H1 (cell line): ENCODE results near the gene GRXCR2. TPM values are rescaled to one million over a fixed set of nuclear protein-coding genes. Genes with fewer than 3 reads are reported as not detected.

ENCODE experiments used
- CTCF ChIA-PET: fragments of 300-600 bp; sonication (Branson Sonifier 250); formaldehyde crosslinking; loops from one replicate; lab custom pipeline; 2021; ENCODE audit not compliant: partially characterized antibody; lab: Charles Lee
- POLR2A ChIA-PET: fragments of 300-600 bp; sonication (Branson Sonifier 250); formaldehyde crosslinking; loops from one replicate; lab custom pipeline; 2021; ENCODE audit warnings: inconsistent platforms; ENCODE audit not compliant: partially characterized antibody; lab: Charles Lee
- DNase-seq, 2 experiments: peaks; one replicate each; pipeline versions ENCODE4 v3.0.0 to v3.0.0-alpha.2; 2010 to 2022; ENCODE audit warnings: low spot score in 2 of 2, low read depth in 1 of 2, mixed read lengths in 1 of 2
- FAIRE-seq: peaks from 2 replicates; lab custom pipeline; 2011; peaks lifted over from hg19 to GRCh38; lab: Jason Lieb, UNC
- H2AFZ ChIP-seq: 2 replicates; pipeline ENCODE4 v1.8.1; 2012; ENCODE audit warnings: low read length, inconsistent platforms
- H2AK5ac ChIP-seq: 2 replicates; pipeline ENCODE4 v1.6.1; 2013; ENCODE audit warnings: low read depth, low read length
- H2BK120ac ChIP-seq: replicated peaks from 2 replicates; pipeline ENCODE3; 2013; ENCODE audit warnings: low read depth, low read length, inconsistent platforms
- H2BK12ac ChIP-seq: 2 replicates; pipeline ENCODE4 v1.6.1; 2013; ENCODE audit warnings: low read depth, low read length
- H2BK15ac ChIP-seq: 2 replicates; pipeline ENCODE4 v1.6.1; 2013; ENCODE audit warnings: low read length
- H2BK20ac ChIP-seq: 2 replicates; pipeline ENCODE4 v1.6.1; 2013; ENCODE audit warnings: low read length
- H2BK5ac ChIP-seq: 2 replicates; pipeline ENCODE4 v1.6.1; 2013; ENCODE audit warnings: low read depth, low read length
- H3K14ac ChIP-seq: 2 replicates; pipeline ENCODE4 v1.6.1; 2013; ENCODE audit warnings: inconsistent platforms; ENCODE audit not compliant: insufficient read length
- H3K18ac ChIP-seq: 2 replicates; pipeline ENCODE4 v1.6.1; 2013; ENCODE audit warnings: low read length; ENCODE audit errors: extremely low read depth
- H3K23ac ChIP-seq: 2 replicates; pipeline ENCODE4 v1.6.1; 2013; ENCODE audit warnings: inconsistent platforms; ENCODE audit not compliant: insufficient read length
- H3K23me2 ChIP-seq: 2 replicates; pipeline ENCODE4 v1.6.1; 2013; ENCODE audit warnings: low read depth, low read length
- H3K27ac ChIP-seq: 2 replicates; pipeline ENCODE4 v1.6.1; 2011; ENCODE audit warnings: low read depth, low read length, inconsistent platforms
- H3K27me3 ChIP-seq, 4 experiments: replicated peaks in 1 of 4; 1 replicate in 1 of 4; 2 replicates in 3 of 4; pipeline versions ENCODE4 v1.6.1 to v1.8.1; 2011 to 2013; ENCODE audit warnings: low read length in 3 of 4, mild to moderate bottlenecking in 3 of 4, inconsistent platforms in 2 of 4, mixed read lengths in 2 of 4, moderate library complexity in 1 of 4; ENCODE audit not compliant: control insufficient read depth in 3 of 4, insufficient read depth in 3 of 4; ENCODE audit errors: extremely low read depth in 1 of 4
- H3K36me3 ChIP-seq, 4 experiments: 2 replicates each; pipeline versions ENCODE4 v1.6.1 to v1.8.1; 2011 to 2013; ENCODE audit warnings: mild to moderate bottlenecking in 4 of 4, low read length in 3 of 4, moderate library complexity in 2 of 4, control low read depth in 1 of 4, inconsistent platforms in 1 of 4; ENCODE audit not compliant: insufficient read depth in 4 of 4, control insufficient read depth in 2 of 4
- H3K4ac ChIP-seq: replicated peaks from 2 replicates; pipeline ENCODE3; 2013; ENCODE audit warnings: low read length, low read depth, mixed read lengths, inconsistent platforms; ENCODE audit not compliant: insufficient read length
- H3K4me1 ChIP-seq, 4 experiments: replicated peaks in 1 of 4; 1 replicate in 1 of 4; 2 replicates in 3 of 4; pipeline versions ENCODE4 v1.6.1 to v1.8.1; 2011 to 2013; ENCODE audit warnings: low read length in 3 of 4, inconsistent platforms in 2 of 4, mixed read lengths in 1 of 4; ENCODE audit not compliant: insufficient read depth in 4 of 4, control insufficient read depth in 3 of 4
- H3K4me2 ChIP-seq, 2 experiments: 2 replicates each; pipeline versions ENCODE4 v1.6.1 to v1.8.1; 2011 to 2013; ENCODE audit warnings: low read depth in 2 of 2, low read length in 2 of 2, control low read depth in 1 of 2, inconsistent platforms in 1 of 2, mild to moderate bottlenecking in 1 of 2; ENCODE audit not compliant: insufficient read depth in 1 of 2
- H3K4me3 ChIP-seq, 4 experiments: fragments of 200-600, 300-600 bp in 1 of 4; sonication (generic), shearing (Covaris generic), sonication (Bioruptor Twin) in 1 of 4; 2 replicates each; pipeline versions ENCODE4 v1.5.1 to v1.8.1; 2011 to 2016; ENCODE audit warnings: low read length in 4 of 4, low read depth in 3 of 4, control low read depth in 2 of 4, inconsistent platforms in 2 of 4, mild to moderate bottlenecking in 2 of 4, mixed read lengths in 1 of 4, moderate library complexity in 1 of 4; ENCODE audit not compliant: insufficient read depth in 2 of 4; ENCODE audit errors: extremely low read depth in 1 of 4
- H3K56ac ChIP-seq: replicated peaks from 2 replicates; pipeline ENCODE3; 2013; ENCODE audit warnings: low read depth, mild to moderate bottlenecking, mixed read lengths, low read length, inconsistent platforms; ENCODE audit not compliant: insufficient read length
- H3K79me1 ChIP-seq: 2 replicates; pipeline ENCODE4 v1.6.1; 2013; ENCODE audit warnings: low read depth, low read length, control low read depth
- H3K79me2 ChIP-seq, 2 experiments: 2 replicates each; pipeline versions ENCODE4 v1.6.1 to v1.8.1; 2012 to 2013; ENCODE audit warnings: low read length in 2 of 2, mild to moderate bottlenecking in 2 of 2, inconsistent platforms in 1 of 2; ENCODE audit not compliant: insufficient read depth in 2 of 2, control insufficient read depth in 1 of 2
- H3K9ac ChIP-seq, 4 experiments: replicated peaks in 1 of 4; 1 replicate in 1 of 4; 2 replicates in 3 of 4; pipeline versions ENCODE4 v1.6.1 to v1.8.1; 2011 to 2013; ENCODE audit warnings: low read depth in 3 of 4, low read length in 3 of 4, control low read depth in 2 of 4, mild to moderate bottlenecking in 2 of 4, moderate library complexity in 2 of 4, inconsistent platforms in 1 of 4; ENCODE audit errors: extremely low read depth in 1 of 4
- H3K9me3 ChIP-seq, 2 experiments: 2 replicates each; pipeline versions ENCODE4 v1.6.1 to v1.8.1; 2012 to 2013; ENCODE audit warnings: mild to moderate bottlenecking in 2 of 2, moderate library complexity in 2 of 2, control low read depth in 1 of 2, inconsistent platforms in 1 of 2, low read depth in 1 of 2, low read length in 1 of 2, mixed read lengths in 1 of 2; ENCODE audit not compliant: insufficient read depth in 2 of 2
- H4K20me1 ChIP-seq, 2 experiments: replicated peaks in 1 of 2; 2 replicates each; pipeline versions ENCODE3 to v1.8.1; 2011 to 2013; ENCODE audit warnings: inconsistent platforms in 2 of 2, low read length in 2 of 2, mild to moderate bottlenecking in 1 of 2; ENCODE audit not compliant: insufficient read depth in 2 of 2, control insufficient read depth in 1 of 2
- H4K5ac ChIP-seq: 2 replicates; pipeline ENCODE4 v1.6.1; 2013; ENCODE audit warnings: low read length, low read depth, mixed read lengths, inconsistent platforms; ENCODE audit not compliant: insufficient read length
- H4K8ac ChIP-seq: 2 replicates; pipeline ENCODE4 v1.8.0; 2013; ENCODE audit warnings: mild to moderate bottlenecking, moderate library complexity, low read length, inconsistent platforms; ENCODE audit not compliant: insufficient read depth; ENCODE audit errors: extremely low read depth
- H4K91ac ChIP-seq: replicated peaks from 2 replicates; pipeline ENCODE3; 2013; ENCODE audit warnings: low read length, mixed read lengths, inconsistent platforms; ENCODE audit not compliant: insufficient read length
- ASH2L ChIP-seq: fragments of 200-600, 300-600 bp; sonication (generic); IDR thresholded peaks from one replicate; pipeline ENCODE4 v1.7.1; 2017; ENCODE audit warnings: low read length
- CBX5 ChIP-seq: fragments of 300-800, 300-1000 bp; sonication (generic); IDR thresholded peaks from 2 replicates; pipeline ENCODE4 v1.7.1; 2016; ENCODE audit warnings: antibody characterized with exemption, low read length, low read depth
- E2F6 ChIP-seq: IDR thresholded peaks from 2 replicates; pipeline ENCODE4 v1.6.1; 2012; ENCODE audit warnings: inconsistent platforms
- EZH2 ChIP-seq: fragments of 200-600 bp; sonication (generic); IDR thresholded peaks from 2 replicates; pipeline ENCODE4 v1.7.1; 2012; ENCODE audit warnings: low read depth, mild to moderate bottlenecking, moderate library complexity, low read length, inconsistent platforms; ENCODE audit not compliant: severe bottlenecking
- FOSL1 ChIP-seq: IDR thresholded peaks from 2 replicates; pipeline ENCODE4 v1.6.1; 2011; ENCODE audit warnings: mild to moderate bottlenecking, low read depth, low read length, moderate library complexity; ENCODE audit not compliant: insufficient read depth
- JUN ChIP-seq: IDR thresholded peaks from 2 replicates; pipeline ENCODE4 v1.6.1; 2011; ENCODE audit warnings: low read depth, mild to moderate bottlenecking, improper control_type of control experiment, low read length
- JUND ChIP-seq: IDR thresholded peaks from 2 replicates; pipeline ENCODE4 v1.6.1; 2011; ENCODE audit warnings: mild to moderate bottlenecking, improper control_type of control experiment, low read length
- KDM4A ChIP-seq: IDR thresholded peaks from one replicate; pipeline ENCODE4 v1.7.1; 2012; ENCODE audit warnings: low read depth, mild to moderate bottlenecking, moderate library complexity, low read length, inconsistent platforms; ENCODE audit not compliant: severe bottlenecking
- POLR2A ChIP-seq, 2 experiments: IDR thresholded peaks; 1 replicate in 1 of 2; 2 replicates in 1 of 2; pipeline ENCODE4 v1.6.1; 2011; ENCODE audit warnings: low read depth in 2 of 2, low read length in 2 of 2, mild to moderate bottlenecking in 2 of 2; ENCODE audit errors: control extremely low read depth in 1 of 2
- RFX5 ChIP-seq: IDR thresholded peaks from 2 replicates; pipeline ENCODE4 v1.6.1; 2011; ENCODE audit warnings: low read depth, low read length, improper control_type of control experiment, borderline replicate concordance
- RXRA ChIP-seq: IDR thresholded peaks from 2 replicates; pipeline ENCODE4 v1.6.1; 2011; ENCODE audit warnings: low read depth, mild to moderate bottlenecking, low read length, moderate library complexity; ENCODE audit not compliant: insufficient read depth
- SP1 ChIP-seq: IDR thresholded peaks from 2 replicates; pipeline ENCODE4 v1.6.1; 2011; ENCODE audit warnings: low read depth, low read length
- SUZ12 ChIP-seq: fragments of 200-600 bp; sonication (generic); IDR thresholded peaks from 2 replicates; pipeline ENCODE4 v1.6.1; 2012; ENCODE audit warnings: mild to moderate bottlenecking, inconsistent platforms, low read length, moderate library complexity, mixed read lengths
- TBP ChIP-seq: IDR thresholded peaks from 2 replicates; pipeline ENCODE4 v1.6.1; 2011; ENCODE audit warnings: low read depth, low read length, improper control_type of control experiment
- WGBS, 2 experiments: shearing (Covaris generic) in 1 of 2; methylation state at CpG; one replicate each; pipeline versions ENCODE4 v1.1.6 to v1.1.7; 2013 to 2015; ENCODE audit warnings: low lambda C conversion rate in 2 of 2, mixed read lengths in 2 of 2, inconsistent platforms in 1 of 2, low coverage in 1 of 2, missing lambda C conversion rate in 1 of 2; ENCODE audit not compliant: insufficient replicate concordance in 2 of 2, insufficient coverage in 1 of 2, insufficient read length in 1 of 2; ENCODE audit errors: extremely low coverage in 1 of 2, missing lambda C conversion rate in 1 of 2; 5-methylcytosine and 5-hydroxymethylcytosine counted together
- polyA plus RNA-seq, 7 experiments: library from polyadenylated mRNA; depleted of rRNA in 3 of 7; stranded (reverse) in 5 of 7; unstranded in 2 of 7; fragments of >200 nt in 5 of 7; fragments of 200-250 nt in 2 of 7; gene quantifications; 1 replicate in 5 of 7; 2 replicates in 1 of 7; 4 replicates in 1 of 7; pipeline versions ENCODE4 v1.2.1 to v1.2.3, GENCODE V29; 2011 to 2013; ENCODE audit warnings: missing spikeins in 2 of 7, mixed read lengths in 2 of 7
- total RNA-seq: library from RNA; stranded (reverse); fragmentation: NEBNext Ultra II Directional; extraction: Animal tissue kit (Norgen Biotek cat#: 25700); gene quantifications from 2 replicates; pipeline ENCODE4 v1.2.1, GENCODE V29; 2021
- TF ChIP-seq, protein P1 (sequence below): IDR thresholded peaks from 2 replicates; pipeline ENCODE4 v1.6.1; 2012; ENCODE audit warnings: inconsistent platforms

GRXCR2 gene
- total and polyA plus RNA-seq, 2 of the 8 experiments (the other 6 are each of a cell fraction or from before 2014, with no cell fraction given) = not detected

DNA sequence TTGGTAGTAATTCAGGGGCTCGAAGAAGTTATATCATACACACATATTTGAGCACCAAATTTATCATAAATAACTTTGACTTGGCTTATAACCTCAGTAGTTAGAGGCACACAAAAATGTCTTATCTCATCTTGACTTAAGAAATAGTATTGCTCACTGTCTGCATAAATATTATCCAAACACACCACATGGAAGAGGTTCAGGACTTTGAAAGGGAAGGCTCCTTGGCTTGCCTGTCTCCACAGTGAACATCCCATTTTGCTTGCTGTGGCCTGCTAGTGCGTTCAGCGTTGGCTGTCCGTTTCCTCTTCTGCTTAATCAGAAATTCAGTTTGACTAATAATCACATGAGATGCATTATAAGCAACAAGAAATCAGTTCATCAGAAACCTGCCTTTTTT is 13.9 kb downstream of the GRXCR2 start:
- Histone ChIP-seq H3K23ac (no peak overlapping the region), H4K20me1 (no peaks in the 10 kb centered on the region), H3K79me1 (no peaks in the 10 kb centered on the region), H3K4ac (no peak overlapping the region), H3K4me2 (no peak overlapping the region), H3K23me2 (peaks cover 2% of the 10 kb centered on the region; the same call in 1 of the 2 replicates), H4K8ac (no peak overlapping the region), H3K36me3 (no peaks in the 10 kb centered on the region), H2BK15ac (no peak overlapping the region), H2BK120ac (no peak overlapping the region), H4K91ac (no peak overlapping the region), H3K18ac (no peak overlapping the region), H3K4me3 (no peak overlapping the region), H4K5ac (no peak overlapping the region), H3K79me2 (no peaks in the 10 kb centered on the region), H3K14ac (no peak overlapping the region), H2AK5ac (no peak overlapping the region), H2BK12ac (no peak overlapping the region), H3K4me1 (peaks cover 3 to 5% (median 3%) of the 10 kb centered on the region in 4 experiments; a peak in 5 of 7 replicates), H3K56ac (no peak overlapping the region), H2AFZ (no peak overlapping the region), H3K27ac (no peak overlapping the region), H2BK20ac (no peak overlapping the region), H2BK5ac (no peak overlapping the region), H3K9ac (no peak overlapping the region), H3K9me3 (no peaks in the 10 kb centered on the region), H3K27me3 (no peaks in the 10 kb centered on the region)
- ChIA-PET CTCF (interaction anchor here (0.6 to 3.0 kb wide), 6 partner anchors 9 to 526 kb away, joined by 3 to 9 read pairs (median 3); no protein-coding TSS in a partner anchor), POLR2A (no interaction called here)
- WGBS, 2 experiments = 97% methylated on average over 4 of the region's 4 CpGs; no CpG with 5 or more reads in 1 of the 2 experiments
- DNase-seq = no peak
- no peak for FAIRE-seq
- no peak for TF ChIP-seq CBX5
- no peak for TF ChIP-seq SUZ12
- no peak for TF ChIP-seq TBP
- no peak for TF ChIP-seq FOSL1
- TF ChIP-seq, protein P1, sequence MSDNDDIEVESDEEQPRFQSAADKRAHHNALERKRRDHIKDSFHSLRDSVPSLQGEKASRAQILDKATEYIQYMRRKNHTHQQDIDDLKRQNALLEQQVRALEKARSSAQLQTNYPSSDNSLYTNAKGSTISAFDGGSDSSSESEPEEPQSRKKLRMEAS = no peak
- no peak for TF ChIP-seq POLR2A (IDR thresholded peaks at IDR 0.05; ENCODE audit: control extremely low read depth in 1 of 2, low read depth in 2 of 2, low read length in 2 of 2)
- no peak for TF ChIP-seq KDM4A
- no peak for TF ChIP-seq RXRA
- no peak for TF ChIP-seq E2F6
- TF ChIP-seq EZH2 = no peak
- no peak for TF ChIP-seq SP1
- no peak for TF ChIP-seq ASH2L
- TF ChIP-seq JUND = no peak
- TF ChIP-seq JUN = no peak
- TF ChIP-seq RFX5 = no peak
